Breast epithelium (tissue), 3 donors: ENCODE measurements around the gene COX10.

Source experiments
- CTCF ChIP-seq, 3 donors: fragments of 450-650 bp; IDR thresholded peaks; one replicate each; pipeline ENCODE4 v1.5.1; 2016 to 2017; ENCODE audit warnings: antibody characterized with exemption in 3 of 3, mild to moderate bottlenecking in 3 of 3, moderate library complexity in 3 of 3
- POLR2A ChIP-seq: fragments of 450-650 bp; IDR thresholded peaks from one replicate; pipeline ENCODE4 v1.6.1; 2016; ENCODE audit warnings: antibody characterized with exemption, mild to moderate bottlenecking, moderate library complexity
- POLR2AphosphoS5 ChIP-seq, 3 donors: sonication (generic); formaldehyde crosslinking; IDR thresholded peaks; one replicate each; pipeline ENCODE4 v1.6.1; 2017; ENCODE audit warnings: antibody characterized with exemption in 3 of 3

GRCh38 chr17:14211246-14211645 lies 141.9 kb downstream of the COX10 start:
- no peak for TF ChIP-seq POLR2A
- TF ChIP-seq CTCF (IDR thresholded peaks at IDR 0.05), result no peak
- TF ChIP-seq POLR2AphosphoS5 (IDR thresholded peaks at IDR 0.05), result no peak
